Tibial nerve (tissue), 4 donors: Measurements from ENCODE around the gene EPB41L4B. TPM values are rescaled to one million over a fixed set of nuclear protein-coding genes. Genes with fewer than 3 reads are reported as not detected.
"Not testable (repeated sequence)": the region's sequence is repeated elsewhere in the genome, so short reads cannot be mapped to it uniquely, and the experiment has no call there.

ENCODE experiments used
- DNase-seq, 2 donors: peaks; one replicate each; pipeline ENCODE4 v3.0.0-alpha.2; 2019; ENCODE audit warnings: low spot score in 2 of 2
- H3K27ac ChIP-seq, 4 donors: fragments of 200-600 bp; sonication (generic) in 3 of 4; one replicate each; pipeline ENCODE4 v1.5.1; 2017 to 2019; ENCODE audit warnings: mild to moderate bottlenecking in 1 of 4
- H3K27me3 ChIP-seq, 2 donors: fragments of 200-600 bp; sonication (generic) in 1 of 2; one replicate each; pipeline versions ENCODE4 v1.5.1 to v1.6.0; 2017 to 2019
- H3K36me3 ChIP-seq, 3 donors: fragments of 200-600 bp; sonication (generic); one replicate each; pipeline ENCODE4 v1.5.1; 2018 to 2019
- H3K4me1 ChIP-seq, 4 donors: fragments of 200-600 bp; sonication (generic) in 3 of 4; one replicate each; pipeline ENCODE4 v1.5.1; 2017 to 2019
- H3K4me3 ChIP-seq, 4 donors: fragments of 200-600 bp; sonication (generic) in 3 of 4; one replicate each; pipeline ENCODE4 v1.5.1; 2017 to 2019; ENCODE audit warnings: mild to moderate bottlenecking in 1 of 4, moderate library complexity in 1 of 4
- H3K9me3 ChIP-seq, 4 donors: fragments of 200-600 bp; sonication (generic) in 3 of 4; one replicate each; pipeline ENCODE4 v1.5.1; 2017 to 2019
- EP300 ChIP-seq, 2 donors: sonication (generic); formaldehyde crosslinking; IDR thresholded peaks; one replicate each; pipeline ENCODE4 v1.6.1; 2017; ENCODE audit warnings: antibody characterized with exemption in 2 of 2, mild to moderate bottlenecking in 1 of 2
- POLR2A ChIP-seq, 2 donors: fragments of 450-650 bp; IDR thresholded peaks; one replicate each; pipeline ENCODE4 v1.6.1; 2017; ENCODE audit warnings: antibody characterized with exemption in 2 of 2, mild to moderate bottlenecking in 2 of 2, moderate library complexity in 2 of 2
- WGBS, 2 donors: methylation state at CpG; one replicate each; pipeline ENCODE4 v1.1.5; 2018; 5-methylcytosine and 5-hydroxymethylcytosine counted together
- total RNA-seq, 4 donors: library from RNA; depleted of rRNA; stranded (reverse); fragments of >200 nt; gene quantifications; one replicate each; pipeline ENCODE4 v1.1.0, GENCODE V29; 2016
- TF ChIP-seq, protein P1 (sequence below), 5 experiments: fragments of 200-600 bp in 3 of 5; fragments of 450-650 bp in 2 of 5; sonication (generic) in 3 of 5; IDR thresholded peaks; one replicate each; pipeline ENCODE4 v1.5.1; 2016 to 2019; ENCODE audit warnings: antibody characterized with exemption in 5 of 5, mild to moderate bottlenecking in 3 of 5, moderate library complexity in 2 of 5

The EPB41L4B gene
- 10 to 100 TPM; 14.7 to 28.0 (median 19.1) TPM for total RNA-seq

DNA sequence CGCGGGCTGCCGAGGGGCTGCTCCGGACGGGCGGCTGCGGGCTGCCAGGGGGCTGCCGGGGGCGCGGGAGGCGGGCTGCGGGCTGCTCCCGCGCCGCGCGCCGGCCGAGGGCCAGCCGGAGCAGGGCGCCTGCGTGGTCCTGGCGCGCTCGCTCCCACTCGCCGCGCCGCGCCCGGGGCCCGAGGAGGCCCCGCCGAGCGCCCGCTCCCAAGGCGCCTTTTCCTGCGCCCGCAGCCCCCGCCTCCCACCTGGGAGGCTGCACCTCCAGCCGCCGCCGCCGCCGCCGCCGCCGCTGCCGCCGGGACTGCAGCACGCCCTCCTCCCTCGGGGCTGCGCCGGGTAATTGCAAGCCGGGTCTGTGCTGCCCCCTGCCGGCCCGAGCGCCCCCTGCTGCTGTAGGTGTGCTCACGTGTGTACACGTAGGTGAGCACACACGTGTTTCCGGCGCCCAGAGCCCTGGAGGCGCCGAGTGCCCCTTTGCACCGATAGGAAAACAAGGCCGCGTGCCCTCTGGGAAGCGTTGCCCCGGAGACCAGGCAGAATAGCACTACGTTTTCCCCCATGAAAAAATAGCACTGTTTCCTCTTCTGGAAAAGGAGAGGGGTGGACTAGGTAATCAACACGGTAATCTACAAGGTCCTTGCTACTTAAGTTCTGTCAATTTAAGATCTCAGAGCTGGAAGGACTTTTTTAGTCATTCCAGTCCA is at the start of gene EPB41L4B:
TSS of gene EPB41L4B (minus strand) at position 318 of the 707 bp plus-strand sequence. CDS start 613 bp downstream, outside the sequence.
- TF ChIP-seq POLR2A (IDR thresholded peaks at IDR 0.05), result no peak
- TF ChIP-seq EP300 (IDR thresholded peaks at IDR 0.05), result peak in 1 of 2 donors; percentile 39
- TF ChIP-seq, protein P1, sequence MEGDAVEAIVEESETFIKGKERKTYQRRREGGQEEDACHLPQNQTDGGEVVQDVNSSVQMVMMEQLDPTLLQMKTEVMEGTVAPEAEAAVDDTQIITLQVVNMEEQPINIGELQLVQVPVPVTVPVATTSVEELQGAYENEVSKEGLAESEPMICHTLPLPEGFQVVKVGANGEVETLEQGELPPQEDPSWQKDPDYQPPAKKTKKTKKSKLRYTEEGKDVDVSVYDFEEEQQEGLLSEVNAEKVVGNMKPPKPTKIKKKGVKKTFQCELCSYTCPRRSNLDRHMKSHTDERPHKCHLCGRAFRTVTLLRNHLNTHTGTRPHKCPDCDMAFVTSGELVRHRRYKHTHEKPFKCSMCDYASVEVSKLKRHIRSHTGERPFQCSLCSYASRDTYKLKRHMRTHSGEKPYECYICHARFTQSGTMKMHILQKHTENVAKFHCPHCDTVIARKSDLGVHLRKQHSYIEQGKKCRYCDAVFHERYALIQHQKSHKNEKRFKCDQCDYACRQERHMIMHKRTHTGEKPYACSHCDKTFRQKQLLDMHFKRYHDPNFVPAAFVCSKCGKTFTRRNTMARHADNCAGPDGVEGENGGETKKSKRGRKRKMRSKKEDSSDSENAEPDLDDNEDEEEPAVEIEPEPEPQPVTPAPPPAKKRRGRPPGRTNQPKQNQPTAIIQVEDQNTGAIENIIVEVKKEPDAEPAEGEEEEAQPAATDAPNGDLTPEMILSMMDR (IDR thresholded peaks at IDR 0.05), result peak; percentile 91 to 99 (median 96)
- peak; percentile 86 to 93 for DNase-seq
- H3K4me1 ChIP-seq, result peaks cover 0 to 44% (median 17%) of the 10 kb centered on the region in 4 donors
- H3K9me3 ChIP-seq, result no peaks in the 10 kb centered on the region
- WGBS, 2 donors, result 1 to 2% methylated on average over 18 to 38 of the region's 72 CpGs
- H3K36me3 ChIP-seq, result no peaks in the 10 kb centered on the region
- H3K27ac ChIP-seq, result peak within 1 kb of the TSS; percentile 71 to 92 (median 86)
- H3K4me3 ChIP-seq, result peak within 1 kb of the TSS; percentile 51 to 63 (median 56)
- peaks cover 0 to 9% of the 10 kb centered on the region in 2 donors for H3K27me3 ChIP-seq

DNA sequence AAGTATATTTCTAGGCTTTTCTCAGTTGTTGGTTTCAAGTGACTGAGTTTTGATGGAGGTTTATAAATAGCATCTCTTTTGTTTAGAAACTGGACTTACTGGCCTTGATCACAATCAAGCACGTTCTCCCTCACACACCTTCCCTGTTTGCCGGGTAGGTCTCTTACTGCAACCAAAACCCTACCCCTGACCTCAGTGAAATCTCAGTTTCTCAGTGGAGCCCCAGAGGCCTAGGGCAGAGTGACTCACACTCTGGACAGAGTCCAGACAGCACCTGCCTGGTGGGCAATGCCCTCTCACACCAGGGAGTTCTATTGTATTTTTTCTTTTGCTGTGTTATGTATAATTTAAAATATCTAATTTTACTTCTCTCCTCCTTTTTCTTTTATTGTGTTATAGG is 48.4 kb upstream of the EPB41L4B start:
- no peaks in the 10 kb centered on the region for H3K27me3 ChIP-seq
- DNase-seq, result no peak
- H3K4me3 ChIP-seq, result no peak overlapping the region
- WGBS, 2 donors, result 85 to 87% methylated on average over 2 of the region's 2 CpGs
- peaks cover 0 to 9% (median 0%) of the 10 kb centered on the region in 4 donors for H3K9me3 ChIP-seq
- TF ChIP-seq POLR2A (IDR thresholded peaks at IDR 0.05), result no peak
- TF ChIP-seq EP300 (IDR thresholded peaks at IDR 0.05), result no peak
- TF ChIP-seq, protein P1 (IDR thresholded peaks at IDR 0.05), result no peak
- H3K27ac ChIP-seq, result no peak overlapping the region
- no peaks in the 10 kb centered on the region for H3K36me3 ChIP-seq
- H3K4me1 ChIP-seq, result no peaks in the 10 kb centered on the region

DNA sequence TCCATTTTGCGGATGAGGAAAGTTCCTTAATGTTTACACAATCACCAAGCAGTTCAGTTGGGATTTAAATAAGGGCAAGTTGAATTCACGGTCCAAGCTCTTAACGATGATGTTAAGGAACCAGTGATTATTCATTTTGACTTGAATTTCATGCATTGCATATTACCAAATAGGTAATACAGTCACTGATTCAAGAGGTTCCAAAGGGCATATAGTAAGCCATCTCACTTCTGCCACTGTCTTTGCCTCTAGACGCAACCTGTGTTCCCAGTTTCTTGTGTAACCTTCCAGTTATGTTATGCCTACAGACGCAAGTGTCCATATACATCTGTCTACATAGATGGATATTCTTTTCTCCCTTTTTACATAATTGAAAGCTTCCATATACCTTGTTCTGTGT is 39.9 kb upstream of the EPB41L4B start:
- WGBS, 2 donors, result 86 to 87% methylated on average over 5 of the region's 5 CpGs
- no peak for TF ChIP-seq EP300 (IDR thresholded peaks at IDR 0.05)
- no peak for TF ChIP-seq POLR2A (IDR thresholded peaks at IDR 0.05)
- TF ChIP-seq, protein P1 (IDR thresholded peaks at IDR 0.05), result no peak
- DNase-seq, result no peak

DNA sequence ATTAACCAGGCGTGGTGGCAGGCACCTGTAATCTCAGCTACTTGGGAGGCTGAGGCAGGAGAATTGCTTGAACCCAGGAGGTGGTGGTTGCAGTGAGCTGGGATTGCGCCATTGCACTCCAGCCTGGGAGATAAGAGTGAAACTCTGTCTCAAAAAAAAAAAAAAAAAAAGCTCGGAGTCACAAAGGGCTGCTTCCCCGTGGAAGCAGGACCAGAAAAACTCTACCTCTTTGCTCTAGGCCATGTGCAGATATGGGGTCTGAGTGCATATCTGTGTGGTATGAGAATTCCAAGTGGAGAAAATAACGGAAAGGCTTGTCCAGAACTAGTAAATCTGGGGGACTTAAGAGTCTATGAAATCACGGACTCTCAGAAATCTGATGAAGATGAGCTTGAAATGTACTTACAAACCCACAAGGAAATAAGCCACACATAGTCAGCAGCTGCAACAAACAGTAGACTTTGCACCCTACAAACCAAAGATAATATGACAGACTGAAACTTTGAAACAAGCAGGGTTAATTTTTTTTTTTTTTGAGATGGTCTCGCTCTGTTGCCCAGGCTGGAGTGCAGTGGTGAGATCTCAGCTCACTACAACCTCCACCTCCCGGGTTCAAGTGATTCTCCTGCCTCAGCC is 38.2 kb upstream of the EPB41L4B start:
- H3K9me3 ChIP-seq, DNase-seq, H3K4me1 ChIP-seq, H3K27ac ChIP-seq, H3K4me3 ChIP-seq, H3K27me3 ChIP-seq, H3K36me3 ChIP-seq: not testable (repeated sequence)
- WGBS, 2 donors, result 86 to 87% methylated on average over 8 of the region's 8 CpGs

More for the DNA sequence above, 39.9 kb upstream of the EPB41L4B start:
- Histone ChIP-seq H3K27ac (no peak overlapping the region), H3K36me3 (no peaks in the 10 kb centered on the region), H3K9me3 (no peaks in the 10 kb centered on the region), H3K4me1 (no peaks in the 10 kb centered on the region), H3K4me3 (no peak overlapping the region), H3K27me3 (no peaks in the 10 kb centered on the region)

DNA sequence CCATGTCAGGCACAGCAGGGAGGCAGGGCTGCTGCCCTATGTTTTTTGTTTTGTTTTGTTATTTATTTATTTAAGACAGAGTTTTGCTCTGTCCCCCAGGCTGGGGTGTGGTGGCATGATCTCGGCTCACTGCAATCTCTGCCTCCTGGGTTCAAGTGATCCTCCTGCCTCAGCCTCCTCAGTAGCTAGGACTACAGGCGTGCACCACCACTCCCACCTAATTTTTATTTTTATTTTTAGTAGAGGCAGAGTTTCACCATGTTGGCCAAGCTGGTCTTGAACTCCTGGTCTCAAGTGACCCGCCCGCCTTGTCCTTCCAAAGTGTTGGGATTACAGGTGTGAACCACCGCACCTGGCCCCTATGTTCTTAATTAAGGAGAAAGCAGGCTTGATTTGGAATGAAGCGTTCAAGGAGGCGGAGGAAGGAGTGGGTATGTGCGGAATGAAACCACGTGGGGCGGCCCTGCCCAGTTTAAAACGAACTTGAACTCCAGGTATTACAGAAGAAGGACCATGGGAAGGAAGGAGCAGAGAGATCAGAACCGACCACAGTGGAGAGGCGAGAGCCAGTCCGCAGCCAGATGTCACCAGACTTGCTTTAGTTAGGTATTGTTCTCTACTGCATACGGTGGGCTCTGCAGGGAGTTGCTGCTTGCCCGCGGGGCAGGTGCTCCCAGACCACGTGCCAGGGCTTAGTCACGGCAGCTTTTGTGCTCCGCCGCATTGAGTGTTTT is 34.9 kb upstream of the EPB41L4B start:
- 90 to 91% methylated on average over 21 of the region's 21 CpGs for WGBS, 2 donors
- Histone ChIP-seq H3K4me3 (no peak overlapping the region), H3K9me3 (no peaks in the 10 kb centered on the region), H3K27me3 (no peaks in the 10 kb centered on the region), H3K27ac (no peak overlapping the region), H3K4me1 (no peaks in the 10 kb centered on the region), H3K36me3 (no peaks in the 10 kb centered on the region)
- TF ChIP-seq POLR2A (IDR thresholded peaks at IDR 0.05) (no peak), EP300 (IDR thresholded peaks at IDR 0.05) (no peak)
- TF ChIP-seq, protein P1 (IDR thresholded peaks at IDR 0.05), result no peak
- no peak for DNase-seq
